Body of pancreas (tissue), 4 donors: ENCODE results near the gene GALNT5.

ENCODE experiments used
- POLR2A ChIP-seq, 3 donors: fragments of 450-650 bp; IDR thresholded peaks; one replicate each; pipeline ENCODE4 v1.6.1; 2016; ENCODE audit warnings: antibody characterized with exemption in 3 of 3, mild to moderate bottlenecking in 2 of 3
- TF ChIP-seq, protein P1 (sequence below), 7 experiments: fragments of 450-650 bp in 4 of 7; fragments of 200-600 bp in 3 of 7; sonication (generic) in 3 of 7; IDR thresholded peaks; one replicate each; pipeline ENCODE4 v1.5.1; 2016 to 2019; ENCODE audit warnings: antibody characterized with exemption in 7 of 7

DNA sequence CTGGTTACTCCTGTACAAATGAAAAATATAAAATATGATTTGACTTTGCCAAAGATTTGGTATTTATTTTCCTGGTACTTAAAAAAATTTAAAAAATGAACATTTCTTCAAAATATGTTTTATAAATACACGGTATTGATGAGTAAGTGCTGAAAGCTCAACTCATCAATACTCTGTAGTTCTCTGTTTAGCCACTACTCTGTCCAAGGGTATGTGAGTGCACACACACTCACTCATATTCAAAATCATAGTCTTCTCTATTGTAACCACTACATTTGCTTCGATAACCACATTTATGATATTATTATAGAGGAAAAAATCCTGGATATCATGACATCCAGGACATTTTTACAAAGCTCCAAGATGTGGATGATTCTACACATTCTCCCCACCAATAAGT is 40.1 kb upstream of the GALNT5 start:
- no peak for TF ChIP-seq POLR2A (IDR thresholded peaks at IDR 0.05)
- TF ChIP-seq, protein P1, sequence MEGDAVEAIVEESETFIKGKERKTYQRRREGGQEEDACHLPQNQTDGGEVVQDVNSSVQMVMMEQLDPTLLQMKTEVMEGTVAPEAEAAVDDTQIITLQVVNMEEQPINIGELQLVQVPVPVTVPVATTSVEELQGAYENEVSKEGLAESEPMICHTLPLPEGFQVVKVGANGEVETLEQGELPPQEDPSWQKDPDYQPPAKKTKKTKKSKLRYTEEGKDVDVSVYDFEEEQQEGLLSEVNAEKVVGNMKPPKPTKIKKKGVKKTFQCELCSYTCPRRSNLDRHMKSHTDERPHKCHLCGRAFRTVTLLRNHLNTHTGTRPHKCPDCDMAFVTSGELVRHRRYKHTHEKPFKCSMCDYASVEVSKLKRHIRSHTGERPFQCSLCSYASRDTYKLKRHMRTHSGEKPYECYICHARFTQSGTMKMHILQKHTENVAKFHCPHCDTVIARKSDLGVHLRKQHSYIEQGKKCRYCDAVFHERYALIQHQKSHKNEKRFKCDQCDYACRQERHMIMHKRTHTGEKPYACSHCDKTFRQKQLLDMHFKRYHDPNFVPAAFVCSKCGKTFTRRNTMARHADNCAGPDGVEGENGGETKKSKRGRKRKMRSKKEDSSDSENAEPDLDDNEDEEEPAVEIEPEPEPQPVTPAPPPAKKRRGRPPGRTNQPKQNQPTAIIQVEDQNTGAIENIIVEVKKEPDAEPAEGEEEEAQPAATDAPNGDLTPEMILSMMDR (IDR thresholded peaks at IDR 0.05) = no peak
